ENCODE measurements around the gene ANKRD16.
A peak's percentile ranks its signal among the peaks of the same experiment; 100 is the strongest.
"Not testable (repeated sequence)": the region's sequence is repeated elsewhere in the genome, so short reads cannot be mapped to it uniquely, and the experiment has no call there.

Gene ANKRD16

GRCh38 chr10:5835446-5836095 is 54.1 kb downstream of the ANKRD16 start:
- DNase-seq (ENCODE audit: low spot score), result no peak

DNA sequence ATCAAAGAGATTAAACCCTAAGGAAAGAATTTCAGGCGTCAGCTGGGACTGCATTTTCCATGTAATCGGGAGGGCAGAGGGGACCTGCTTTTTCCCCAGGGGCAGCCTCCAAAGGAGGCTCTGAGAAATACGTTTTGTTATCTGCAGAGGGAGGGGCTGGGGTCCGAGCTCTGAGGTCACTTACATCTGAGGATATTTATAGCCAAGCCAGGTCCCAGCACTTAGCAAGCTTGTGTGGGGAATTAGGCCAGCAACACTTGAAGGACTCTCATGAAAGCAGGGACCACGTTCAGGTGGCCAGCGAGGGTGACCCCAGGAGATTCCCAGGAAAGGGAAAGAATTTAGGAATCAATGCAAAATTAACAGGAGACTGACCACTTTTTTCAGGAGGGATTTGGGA is 55.9 kb downstream of the ANKRD16 start:
- DNase-seq (ENCODE audit: low spot score), result no peak

DNA sequence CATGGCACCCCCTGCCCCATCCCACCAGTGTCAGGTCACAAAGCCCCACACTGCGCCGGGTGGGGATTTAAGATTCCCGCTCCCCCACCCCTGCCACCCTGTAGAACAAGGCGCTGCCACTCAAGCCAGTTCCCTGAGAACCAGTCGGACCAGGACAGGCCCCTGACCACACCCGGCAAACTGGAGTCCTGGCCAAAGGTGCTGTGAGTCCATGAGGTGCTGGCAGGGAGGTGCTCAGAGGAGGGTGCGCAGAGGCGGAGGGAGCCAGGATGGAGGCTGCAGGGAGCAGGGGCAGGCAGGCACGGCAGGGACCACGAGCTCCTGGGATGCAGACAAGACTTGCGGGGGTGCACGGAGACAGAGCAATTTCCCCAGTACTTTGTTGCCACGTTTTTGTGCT is 56.7 kb downstream of the ANKRD16 start:
- no peak for DNase-seq (ENCODE audit: low spot score)

DNA sequence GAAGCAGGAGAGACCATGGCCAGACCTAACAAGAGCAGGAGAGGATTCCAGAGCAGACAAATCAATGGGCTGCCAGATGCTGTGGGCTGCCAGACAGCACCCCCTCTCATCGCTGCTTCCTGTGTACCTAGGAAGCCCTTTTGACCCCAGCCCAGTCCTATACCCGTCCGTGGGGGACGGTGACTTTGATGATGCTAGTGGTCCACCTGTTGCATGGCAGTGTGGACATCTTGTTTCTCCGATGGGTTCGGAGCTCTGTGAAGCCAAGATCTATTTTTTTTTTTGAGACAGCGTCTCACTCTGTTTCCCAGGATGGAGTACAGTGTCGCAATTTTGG is 58.3 kb downstream of the ANKRD16 start:
- no peak for DNase-seq (ENCODE audit: low spot score)

GRCh38 chr10:5830629-5831445 is 58.9 kb downstream of the ANKRD16 start:
- no peak for DNase-seq (ENCODE audit: low spot score)

GRCh38 chr10:5829267-5829666 is 60.4 kb downstream of the ANKRD16 start:
- no peak for DNase-seq (ENCODE audit: low spot score)

DNA sequence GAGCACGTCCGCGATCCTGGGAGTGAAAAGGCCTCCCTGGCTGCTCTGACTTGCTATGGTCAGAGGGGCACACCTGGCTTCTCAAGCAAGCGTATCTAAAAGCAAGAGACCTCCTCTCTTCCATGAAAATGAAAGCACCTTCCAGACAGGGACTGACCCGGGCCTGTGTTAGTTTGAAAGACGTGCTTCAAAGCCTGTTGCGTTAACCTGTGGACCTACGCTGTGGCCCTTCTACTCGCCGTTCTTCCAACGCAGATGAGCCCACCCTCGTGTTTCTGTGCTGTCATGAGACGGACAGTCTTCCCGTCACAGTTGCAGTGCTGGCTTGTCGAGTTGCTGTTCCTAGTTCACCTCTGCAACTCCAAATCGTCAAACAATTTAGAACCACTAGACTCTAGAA is 61.0 kb downstream of the ANKRD16 start:
- no peak for DNase-seq (ENCODE audit: low spot score)

GRCh38 chr10:5827841-5828240 is 61.9 kb downstream of the ANKRD16 start:
- no peak for DNase-seq (ENCODE audit: low spot score)

- not testable (repeated sequence) for DNase-seq (ENCODE audit: low spot score)
Measured at GRCh38 chr10:5826511-5826910, 63.2 kb downstream of the ANKRD16 start.

DNA sequence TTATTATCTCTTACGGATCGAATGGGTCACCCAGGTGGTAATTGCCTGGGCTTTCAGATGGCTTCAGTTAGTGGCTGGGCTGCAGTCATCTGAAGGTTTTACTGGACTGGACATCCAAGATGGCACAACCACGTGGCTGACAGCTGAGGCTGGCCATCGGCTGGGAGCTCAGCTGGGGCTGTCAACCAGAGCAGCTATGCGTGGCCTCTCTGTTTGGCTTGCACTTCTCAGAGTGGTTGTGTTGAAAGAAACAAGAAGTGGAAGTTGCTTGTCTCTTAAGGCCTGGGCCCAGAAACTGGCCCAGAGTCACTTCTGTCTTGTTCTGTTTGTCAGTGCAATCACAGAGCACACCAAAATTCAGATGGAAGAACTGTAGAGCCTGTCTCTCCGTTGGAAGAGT is 70.8 kb downstream of the ANKRD16 start:
- DNase-seq (ENCODE audit: low spot score), result peak; percentile 21

DNA sequence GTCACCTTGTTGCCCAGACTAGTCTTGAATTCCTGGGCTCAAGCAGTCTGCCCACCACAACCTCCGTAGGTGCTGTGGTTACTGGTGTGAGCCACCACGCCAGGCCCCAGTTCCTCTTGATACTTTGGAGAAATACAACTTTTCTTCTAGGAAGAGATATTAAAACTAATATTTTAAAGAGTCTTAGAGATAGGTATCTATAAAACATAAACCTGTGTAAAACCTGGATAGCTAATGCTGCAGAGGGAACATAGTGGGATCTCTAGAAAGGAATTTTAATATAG is 71.7 kb downstream of the ANKRD16 start:
- no peak for DNase-seq (ENCODE audit: low spot score)

DNA sequence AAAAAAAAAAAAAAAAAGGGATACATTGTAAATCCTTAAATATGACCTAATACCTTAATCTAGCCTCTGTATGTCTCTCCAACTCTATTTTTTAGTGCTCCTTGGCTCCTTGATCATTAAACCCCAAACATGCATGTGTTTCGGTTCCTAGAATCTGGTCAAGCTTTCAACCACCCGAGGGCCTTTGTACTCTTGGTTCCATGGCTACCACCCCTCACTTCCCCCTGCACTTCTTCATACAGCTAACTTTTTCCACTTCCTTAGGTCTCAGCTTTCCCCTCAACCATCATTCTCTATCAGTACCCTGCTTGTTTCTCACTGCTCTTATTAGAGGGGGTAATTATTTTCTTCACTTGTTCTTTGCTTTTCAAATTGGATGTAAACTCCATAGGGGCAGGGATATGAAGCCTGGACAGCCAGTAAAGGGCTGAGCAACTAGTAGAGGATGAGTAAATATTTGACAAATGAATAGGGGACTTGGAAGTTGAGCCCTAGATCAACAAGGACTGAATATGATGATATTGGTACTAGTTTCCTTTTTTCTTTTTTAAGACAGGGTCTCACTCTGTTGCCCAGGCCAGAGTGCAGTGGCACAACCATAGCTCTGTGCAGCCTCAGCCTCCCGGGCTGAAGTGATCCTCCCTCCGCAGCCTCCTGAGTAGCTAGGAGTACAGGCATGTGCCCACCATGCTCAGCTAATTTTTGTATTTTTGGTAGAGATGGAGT is 72.2 kb downstream of the ANKRD16 start:
- DNase-seq (ENCODE audit: low spot score), result no peak

DNA sequence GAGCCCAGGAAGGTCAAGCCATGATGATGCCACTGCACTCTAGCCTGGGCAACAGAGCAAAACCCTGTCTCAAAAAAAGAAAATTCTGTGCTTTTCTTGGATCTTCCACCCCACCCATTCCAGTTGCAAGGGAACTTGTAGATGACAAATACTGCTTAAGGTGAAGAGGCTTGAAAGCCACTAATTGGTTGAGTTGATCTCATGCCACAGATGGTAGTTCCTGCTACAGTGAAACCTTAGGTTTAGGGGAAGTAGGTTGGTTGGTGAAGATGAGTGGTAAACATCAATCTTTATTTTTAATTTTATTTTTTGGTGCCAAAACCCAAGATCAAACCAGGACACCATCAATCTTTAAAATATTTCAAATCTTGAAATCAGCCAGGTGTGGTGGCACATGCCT is 73.5 kb downstream of the ANKRD16 start:
- DNase-seq (ENCODE audit: low spot score), result no peak

DNA sequence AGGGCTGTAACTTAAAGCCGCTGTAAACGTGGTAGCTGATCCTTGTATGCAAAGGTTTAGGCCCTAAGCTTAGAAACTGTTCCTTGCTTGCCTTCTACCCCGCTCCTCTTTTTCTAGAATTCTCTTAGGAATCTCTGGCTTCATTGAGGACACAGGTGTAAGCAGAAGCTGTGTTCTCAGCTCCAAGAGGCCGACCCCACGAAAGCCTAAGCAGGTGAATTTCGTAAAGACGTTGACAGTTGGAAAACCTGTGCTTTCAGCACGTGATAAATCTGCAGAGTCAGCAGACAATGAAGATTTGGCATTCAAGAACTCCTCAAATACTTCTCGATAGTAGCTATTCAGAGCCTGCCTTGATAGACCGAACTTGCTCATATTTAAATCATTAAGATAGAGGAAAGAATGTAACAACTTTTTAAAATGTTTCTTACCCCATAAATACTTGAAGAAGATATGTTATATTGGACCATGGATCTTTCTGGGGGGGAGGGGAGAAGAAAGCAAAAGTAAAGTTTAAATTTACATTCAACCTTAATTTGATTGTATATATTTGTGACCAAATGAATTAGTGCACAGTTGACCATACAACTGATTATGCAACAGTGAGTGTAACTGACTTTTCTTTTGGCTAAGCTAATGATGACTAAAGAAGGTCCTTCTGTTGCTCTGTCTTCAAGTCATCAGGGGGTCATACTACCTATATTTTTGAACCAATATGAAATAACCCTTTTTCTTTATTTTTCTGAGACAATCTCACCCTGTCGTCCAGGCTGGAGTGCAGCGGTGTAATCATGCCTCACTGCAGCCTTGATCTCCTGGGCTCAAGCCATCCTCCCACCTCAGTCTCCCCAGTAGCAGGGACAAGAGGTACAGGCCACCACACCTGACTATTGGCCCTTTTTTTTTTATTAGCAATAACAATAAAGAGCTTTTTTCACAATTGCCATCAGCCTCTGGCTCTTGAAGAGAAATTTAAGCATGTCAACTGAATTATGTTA is 75.3 kb downstream of the ANKRD16 start:
- DNase-seq (ENCODE audit: low spot score), result no peak

GRCh38 chr10:5813341-5814109 is 76.2 kb downstream of the ANKRD16 start, which contains the start of gene GDI2:
Gene GDI2, minus strand, starts transcription at chr10:5813434. Its CDS starts 176 bp downstream, at chr10:5813258.
- peak; percentile 97 for DNase-seq (ENCODE audit: low spot score)

GRCh38 chr10:5813091-5813340 is 76.7 kb downstream of the ANKRD16 start:
- no peak for DNase-seq (ENCODE audit: low spot score)

GRCh38 chr10:5812283-5813090 is 77.2 kb downstream of the ANKRD16 start:
- peak; percentile 38 for DNase-seq (ENCODE audit: low spot score)

Measured in globus pallidus (tissue), 1 donor.